Neural progenitor cell (in vitro differentiated cells): Measurements from ENCODE around the gene NCOA3.

Experiments used
- EZH2 ChIP-seq: fragments of 200-600 bp; sonication (generic); IDR thresholded peaks from 2 replicates; pipeline ENCODE4 v1.6.1; 2017; ENCODE audit warnings: antibody characterized with exemption, mild to moderate bottlenecking, moderate library complexity
- TF ChIP-seq, protein P1 (sequence below): fragments of 200-600 bp; sonication (generic); IDR thresholded peaks from 2 replicates; pipeline ENCODE4 v1.5.1; 2017; ENCODE audit warnings: antibody characterized with exemption, mild to moderate bottlenecking

DNA sequence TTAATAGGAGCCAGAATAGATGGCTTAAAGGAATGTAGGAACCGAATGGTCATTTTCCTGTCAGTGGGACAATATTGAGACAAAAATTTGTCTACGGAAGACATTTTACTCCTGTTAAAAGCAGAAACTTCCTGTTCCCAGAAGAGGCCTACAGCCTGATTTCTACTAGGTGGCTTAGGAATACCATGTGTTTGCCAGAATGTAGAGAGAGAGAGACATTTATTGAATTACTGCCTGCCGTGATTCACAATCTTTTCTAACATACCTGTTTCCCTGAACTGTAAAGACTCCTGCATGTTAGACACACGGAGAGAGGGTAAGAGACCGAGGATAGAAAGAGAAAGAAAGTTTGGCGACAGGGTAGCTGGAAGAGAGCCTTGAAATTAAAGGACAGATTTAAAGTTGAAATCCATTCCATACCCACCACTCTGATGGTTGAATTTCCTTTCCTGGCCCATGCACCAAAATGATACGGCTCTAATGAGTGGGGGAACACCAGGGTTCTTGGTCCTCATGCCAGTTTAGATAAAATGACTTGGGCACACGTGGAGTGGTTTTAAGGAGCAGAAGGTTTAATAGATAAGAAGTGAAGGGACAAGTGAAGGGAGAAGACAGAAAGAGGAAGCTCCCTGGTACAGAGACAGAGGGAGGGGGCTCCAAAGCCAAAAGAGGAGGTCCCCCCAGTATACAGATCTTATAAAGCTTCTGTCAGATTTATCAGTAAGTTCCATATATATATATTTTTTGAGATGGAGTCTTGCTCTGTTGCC lies 22.5 kb downstream of the NCOA3 start:
- TF ChIP-seq, protein P1, sequence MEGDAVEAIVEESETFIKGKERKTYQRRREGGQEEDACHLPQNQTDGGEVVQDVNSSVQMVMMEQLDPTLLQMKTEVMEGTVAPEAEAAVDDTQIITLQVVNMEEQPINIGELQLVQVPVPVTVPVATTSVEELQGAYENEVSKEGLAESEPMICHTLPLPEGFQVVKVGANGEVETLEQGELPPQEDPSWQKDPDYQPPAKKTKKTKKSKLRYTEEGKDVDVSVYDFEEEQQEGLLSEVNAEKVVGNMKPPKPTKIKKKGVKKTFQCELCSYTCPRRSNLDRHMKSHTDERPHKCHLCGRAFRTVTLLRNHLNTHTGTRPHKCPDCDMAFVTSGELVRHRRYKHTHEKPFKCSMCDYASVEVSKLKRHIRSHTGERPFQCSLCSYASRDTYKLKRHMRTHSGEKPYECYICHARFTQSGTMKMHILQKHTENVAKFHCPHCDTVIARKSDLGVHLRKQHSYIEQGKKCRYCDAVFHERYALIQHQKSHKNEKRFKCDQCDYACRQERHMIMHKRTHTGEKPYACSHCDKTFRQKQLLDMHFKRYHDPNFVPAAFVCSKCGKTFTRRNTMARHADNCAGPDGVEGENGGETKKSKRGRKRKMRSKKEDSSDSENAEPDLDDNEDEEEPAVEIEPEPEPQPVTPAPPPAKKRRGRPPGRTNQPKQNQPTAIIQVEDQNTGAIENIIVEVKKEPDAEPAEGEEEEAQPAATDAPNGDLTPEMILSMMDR = no peak
- no peak for TF ChIP-seq EZH2
